Caki2 (cell line): Measurements from ENCODE around the gene MYBPC3. TPM values are rescaled to one million over a fixed set of nuclear protein-coding genes. Genes with fewer than 3 reads are reported as not detected.

Source experiments
- DNase-seq: peaks from one replicate; pipeline ENCODE4 v3.0.0-alpha.2; 2015; ENCODE audit warnings: low read depth
- in situ Hi-C: cut with HindIII; loops from 2 replicates; pipeline ENCODE4 v1.10.0; 2016; ENCODE audit warnings: low sequenced_read_pairs, low pct_unique_long_range_greater_than_20kb, mixed read lengths
- total RNA-seq: library from RNA; depleted of rRNA; stranded (reverse); fragments of >200 nt; shearing (Covaris generic); gene quantifications from 2 replicates; pipeline ENCODE4 v1.2.3, GENCODE V29; 2014; ENCODE audit warnings: low replicate concordance

MYBPC3 gene
- total RNA-seq, 1 experiment from 2014 or later: not detected

DNA sequence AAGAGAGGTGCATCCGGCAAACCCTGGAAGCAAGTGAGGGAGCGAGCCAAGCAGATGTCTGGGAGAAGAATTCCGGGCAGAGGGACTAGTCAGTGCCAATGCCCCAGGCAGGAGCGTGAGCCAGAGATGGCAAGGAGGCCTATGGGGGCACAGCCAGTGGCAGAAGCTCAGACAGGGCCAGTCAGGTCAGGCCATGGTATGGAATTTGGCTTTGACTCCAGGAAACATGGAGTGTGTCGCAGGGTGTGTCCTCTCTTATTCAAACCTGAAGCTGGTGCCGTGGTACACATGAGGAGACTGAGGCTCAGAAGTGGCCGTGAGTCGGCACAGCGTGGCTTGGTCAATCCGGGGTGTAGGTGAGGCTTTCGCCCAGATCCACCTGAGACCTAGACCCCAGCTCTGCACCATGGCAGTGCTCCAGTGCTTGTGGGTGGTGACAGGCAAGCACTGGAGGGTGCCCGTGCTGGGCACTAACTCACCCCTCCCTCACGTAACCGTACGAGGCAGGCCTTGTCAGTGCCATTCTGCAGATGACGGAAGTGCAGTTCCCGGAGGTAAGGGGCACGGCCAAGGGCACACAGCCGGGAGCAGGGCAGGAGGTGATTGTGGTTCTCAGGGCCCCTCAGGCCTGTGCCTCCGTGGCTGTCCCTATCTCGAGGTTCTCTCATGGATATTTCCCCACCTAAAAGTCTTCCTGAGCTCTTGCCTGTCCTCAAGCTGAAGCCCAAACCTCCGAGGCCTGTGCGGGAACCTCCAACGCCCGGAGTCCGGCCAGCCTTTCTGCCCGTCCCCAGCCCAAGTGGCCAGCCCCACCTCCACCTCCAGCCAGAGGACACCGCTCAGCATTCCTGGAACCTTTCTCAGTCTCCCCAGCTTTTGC, 36.4 kb upstream of the MYBPC3 start:
- DNase-seq: no peak
- in situ Hi-C loops: no loop called here

- in situ Hi-C loops: no loop called here
- no peak for DNase-seq
Observed at GRCh38 chr11:47387944-47388696, 35.6 kb upstream of the MYBPC3 start.

- in situ Hi-C loops: no loop called here
- DNase-seq: no peak
Observed at GRCh38 chr11:47384498-47384897, 32.0 kb upstream of the MYBPC3 start.

GRCh38 chr11:47383071-47383470, 30.6 kb upstream of the MYBPC3 start:
- in situ Hi-C loops: no loop called here
- DNase-seq: no peak

GRCh38 chr11:47380078-47380477, 27.6 kb upstream of the MYBPC3 start:
- DNase-seq: no peak
- in situ Hi-C loops: no loop called here

- no peak for DNase-seq
Observed at GRCh38 chr11:47379317-47379716, 26.8 kb upstream of the MYBPC3 start.

DNA sequence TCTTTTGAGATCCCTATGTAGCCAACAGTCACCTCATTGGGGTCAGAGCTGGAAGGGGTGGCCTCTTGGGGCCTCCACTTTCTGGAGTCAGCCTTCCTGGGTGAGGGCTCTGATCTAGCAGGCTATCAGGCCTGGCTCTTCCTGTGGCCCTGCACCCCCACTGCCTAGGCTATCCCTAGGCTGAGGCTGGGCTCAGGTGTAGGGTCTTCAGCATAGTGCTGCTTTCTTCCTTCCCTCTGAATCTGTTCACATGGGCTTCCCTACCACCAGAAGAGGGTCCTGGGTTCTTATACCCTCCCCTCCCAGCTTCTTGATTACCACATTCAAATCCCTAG, 26.3 kb upstream of the MYBPC3 start:
- DNase-seq: no peak
- in situ Hi-C loops: no loop called here

More at GRCh38 chr11:47379317-47379716, 26.8 kb upstream of the MYBPC3 start:
- in situ Hi-C loops: no loop called here

DNA sequence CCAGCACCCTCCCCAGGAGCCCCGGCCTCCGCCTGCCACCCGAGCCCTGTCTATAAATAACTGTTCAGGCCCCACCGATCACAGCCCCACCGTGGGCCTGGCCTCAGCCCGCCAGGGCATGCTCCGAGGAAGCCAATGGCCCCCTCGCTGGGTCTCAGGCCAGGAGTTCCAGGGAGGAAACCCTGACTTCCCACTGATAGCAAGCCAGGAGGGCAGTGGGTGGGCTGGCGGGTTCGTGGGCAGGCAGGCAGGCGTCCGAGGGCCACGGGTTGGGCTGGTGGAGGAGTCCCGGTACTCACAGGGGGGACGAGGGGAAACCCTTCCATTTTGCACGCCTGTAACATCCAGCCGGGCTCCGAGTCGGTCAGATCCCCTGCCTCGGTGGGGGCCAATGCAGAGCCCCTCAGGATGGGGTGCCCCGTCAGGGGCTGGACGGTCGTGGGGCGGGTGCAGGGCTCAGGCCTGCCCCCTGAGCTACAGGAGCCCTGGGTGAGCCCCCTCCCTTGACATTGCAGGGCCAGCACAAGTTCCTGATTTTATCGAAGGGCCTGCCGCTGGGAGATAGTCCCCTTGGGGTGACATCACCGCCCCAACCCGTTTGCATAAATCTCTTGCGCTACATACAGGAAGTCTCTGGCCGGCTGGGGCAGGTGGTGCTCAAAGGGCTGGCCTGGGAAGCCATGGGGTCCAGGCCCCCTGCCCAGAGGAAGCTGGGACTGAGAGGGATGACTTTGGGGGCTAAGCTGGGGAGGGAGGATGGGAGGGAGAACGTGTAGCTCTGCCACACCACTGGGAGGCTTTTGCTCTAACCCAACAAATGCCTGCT, 25.7 kb upstream of the MYBPC3 start, which contains the start of gene SPI1:
Gene SPI1 (minus strand): TSS at position 538 of the 826 bp plus-strand sequence. CDS start 194 bp downstream, at position 344.
- in situ Hi-C loops: no loop called here
- DNase-seq: no peak

GRCh38 chr11:47377571-47378009, 25.1 kb upstream of the MYBPC3 start:
- DNase-seq: no peak
- in situ Hi-C loops: no loop called here

GRCh38 chr11:47376525-47377371, 24.2 kb upstream of the MYBPC3 start:
- in situ Hi-C loops: no loop called here
- no peak for DNase-seq

DNA sequence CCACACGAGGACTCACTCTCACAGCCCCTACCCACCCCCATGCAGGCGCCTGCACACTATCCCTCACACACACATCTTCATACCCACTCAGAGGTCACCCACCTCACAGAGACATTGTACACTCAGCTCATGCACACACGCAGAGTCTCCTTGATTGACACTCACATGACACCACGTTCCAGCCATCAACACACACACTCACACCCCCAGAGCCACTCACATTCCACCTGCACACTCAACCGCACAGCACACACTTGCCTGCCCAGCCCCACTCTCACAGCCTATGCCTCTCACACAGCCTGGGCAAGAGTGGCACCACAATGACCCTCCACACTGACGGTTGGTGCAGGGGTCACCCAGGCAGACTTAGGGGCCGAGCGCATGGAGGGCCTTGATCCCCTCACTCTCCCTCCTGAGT, 23.6 kb upstream of the MYBPC3 start:
- DNase-seq: peak; percentile 14
- in situ Hi-C loops: no loop called here

DNA sequence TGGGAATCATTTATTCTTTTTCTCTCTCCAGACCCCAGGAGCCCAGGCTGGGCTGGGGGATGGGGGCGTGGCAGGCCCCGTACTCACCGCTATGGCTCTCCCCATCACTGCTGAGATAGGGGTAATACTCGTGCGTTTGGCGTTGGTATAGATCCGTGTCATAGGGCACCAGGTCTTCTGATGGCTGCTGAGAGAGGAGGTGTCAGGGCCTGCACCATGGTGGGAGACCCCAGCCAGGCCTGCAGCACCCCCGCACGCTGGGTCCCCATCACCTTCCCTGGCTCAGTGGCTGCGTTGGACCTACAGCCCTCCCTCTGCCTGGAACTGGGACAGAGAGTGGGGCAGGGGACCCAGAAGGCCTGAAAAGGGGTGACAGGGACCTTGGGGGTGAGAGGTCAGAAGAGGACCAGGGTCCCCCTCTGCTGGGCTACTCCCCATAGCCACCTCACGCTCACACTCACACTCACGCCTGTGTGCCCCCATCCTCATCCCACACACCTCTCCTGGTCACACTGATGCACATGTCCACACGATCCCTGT, 23.1 kb upstream of the MYBPC3 start:
- DNase-seq: no peak
- in situ Hi-C loops: no loop called here

- in situ Hi-C loops: no loop called here
- no peak for DNase-seq
Observed at GRCh38 chr11:47375020-47375419, 22.5 kb upstream of the MYBPC3 start.

GRCh38 chr11:47374720-47375019, 22.2 kb upstream of the MYBPC3 start:
- no peak for DNase-seq
- in situ Hi-C loops: no loop called here

- peak; percentile 31 for DNase-seq
Observed at GRCh38 chr11:47373876-47374719, 21.6 kb upstream of the MYBPC3 start.

DNA sequence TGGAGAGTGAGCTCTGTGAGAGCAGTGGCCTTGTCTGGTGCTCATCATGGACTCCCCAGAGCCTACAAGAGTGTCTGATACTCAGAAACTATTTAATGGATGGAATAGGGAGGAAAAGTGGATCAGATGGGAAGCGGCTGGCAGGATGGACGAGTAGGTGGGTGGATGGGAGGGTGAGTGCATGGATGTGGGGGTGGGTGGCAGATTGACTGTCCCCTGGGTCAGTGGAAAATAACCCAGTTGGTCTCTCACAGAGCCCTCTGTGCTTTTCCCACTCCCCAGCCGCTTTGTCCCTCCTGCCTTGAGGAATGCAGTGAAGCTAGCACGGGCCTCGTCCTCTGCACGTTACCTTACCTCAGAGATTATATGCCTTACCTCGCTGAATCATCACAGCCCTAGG, 19.9 kb upstream of the MYBPC3 start:
- no peak for DNase-seq
- in situ Hi-C loops: no loop called here

More at GRCh38 chr11:47373876-47374719, 21.6 kb upstream of the MYBPC3 start:
- in situ Hi-C loops: no loop called here

GRCh38 chr11:47369676-47370075, 17.2 kb upstream of the MYBPC3 start:
- in situ Hi-C loops: no loop called here
- DNase-seq: no peak
